Measurements from ENCODE around the gene PCDHA12. TPM values are rescaled to one million over a fixed set of nuclear protein-coding genes. Genes with fewer than 3 reads are reported as not detected.
"Not testable (repeated sequence)": the region's sequence is repeated elsewhere in the genome, so short reads cannot be mapped to it uniquely, and the experiment has no call there.

The PCDHA12 gene
- total RNA-seq, 1 experiment from 2014 or later = not detected

GRCh38 chr5:140833993-140834392 lies 41.1 kb upstream of the PCDHA12 start, which contains the start of gene PCDHA7:
Gene PCDHA7 (plus strand): TSS chr5:140834269. CDS start chr5:140834384, 115 bp downstream.
- H2AFZ ChIP-seq (ENCODE audit: low read depth, low read length, poor library complexity, severe bottlenecking) = no peak within 1 kb of the TSS
- no peaks in the 10 kb centered on the region for H4K20me1 ChIP-seq (ENCODE audit: insufficient read depth)
- H3K4me1 ChIP-seq (ENCODE audit: control insufficient read depth in 1 of 2, insufficient read depth in 2 of 2, low read length in 2 of 2) = no peaks in the 10 kb centered on the region
- H3K9me3 ChIP-seq (ENCODE audit: control insufficient read depth in 1 of 2, insufficient read depth in 1 of 2, low read depth in 1 of 2, low read length in 2 of 2) = no peaks in the 10 kb centered on the region; a peak in 1 of 4 replicates
- DNase-seq (ENCODE audit: low read depth, low spot score) = no peak
- ChIA-PET RAD21 (ENCODE audit: low non-redundant PET in 1 of 2, low total read pairs in 2 of 2, uncharacterized antibody in 2 of 2, unreplicated experiment in 2 of 2) (no interaction called here), CTCF (no interaction called here), POLR2A (no interaction called here)
- no peaks in the 10 kb centered on the region for H3K27me3 ChIP-seq (ENCODE audit: insufficient read depth, low read length)
- no peak within 1 kb of the TSS for H3K9ac ChIP-seq (ENCODE audit: low read length)
- H3K79me2 ChIP-seq (ENCODE audit: insufficient read depth, low read length) = no peaks in the 10 kb centered on the region
- no TSS peak for BruUV-seq (replicated peaks)
- no peaks in the 10 kb centered on the region for H3K36me3 ChIP-seq (ENCODE audit: control insufficient read depth in 1 of 2, insufficient read depth in 2 of 2, low read length in 2 of 2)
- TF ChIP-seq YY1 (IDR thresholded peaks at IDR 0.05; ENCODE audit: extremely low read depth, insufficient replicate concordance, low read depth, low read length) (no peak), RAD21 (IDR thresholded peaks at IDR 0.05; ENCODE audit: low read depth) (peak; percentile 28; the same call in 1 of the 2 replicates), POLR2A (IDR thresholded peaks at IDR 0.05; ENCODE audit: borderline replicate concordance, extremely low read depth, insufficient read depth, insufficient read length) (no peak), CEBPB (IDR thresholded peaks at IDR 0.05; ENCODE audit: low read depth) (no peak), EZH2phosphoT487 (IDR thresholded peaks at IDR 0.05; ENCODE audit: borderline replicate concordance) (no peak), REST (IDR thresholded peaks at IDR 0.05; ENCODE audit: low read depth) (no peak), CBX3 (IDR thresholded peaks at IDR 0.05; ENCODE audit: low read depth) (no peak), TCF7L2 (IDR thresholded peaks at IDR 0.05; ENCODE audit: borderline replicate concordance, extremely low read depth, insufficient read depth, insufficient read length) (no peak)
- TF ChIP-seq, protein P1, sequence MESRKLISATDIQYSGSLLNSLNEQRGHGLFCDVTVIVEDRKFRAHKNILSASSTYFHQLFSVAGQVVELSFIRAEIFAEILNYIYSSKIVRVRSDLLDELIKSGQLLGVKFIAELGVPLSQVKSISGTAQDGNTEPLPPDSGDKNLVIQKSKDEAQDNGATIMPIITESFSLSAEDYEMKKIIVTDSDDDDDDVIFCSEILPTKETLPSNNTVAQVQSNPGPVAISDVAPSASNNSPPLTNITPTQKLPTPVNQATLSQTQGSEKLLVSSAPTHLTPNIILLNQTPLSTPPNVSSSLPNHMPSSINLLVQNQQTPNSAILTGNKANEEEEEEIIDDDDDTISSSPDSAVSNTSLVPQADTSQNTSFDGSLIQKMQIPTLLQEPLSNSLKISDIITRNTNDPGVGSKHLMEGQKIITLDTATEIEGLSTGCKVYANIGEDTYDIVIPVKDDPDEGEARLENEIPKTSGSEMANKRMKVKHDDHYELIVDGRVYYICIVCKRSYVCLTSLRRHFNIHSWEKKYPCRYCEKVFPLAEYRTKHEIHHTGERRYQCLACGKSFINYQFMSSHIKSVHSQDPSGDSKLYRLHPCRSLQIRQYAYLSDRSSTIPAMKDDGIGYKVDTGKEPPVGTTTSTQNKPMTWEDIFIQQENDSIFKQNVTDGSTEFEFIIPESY (IDR thresholded peaks at IDR 0.05; ENCODE audit: extremely low read depth, insufficient replicate concordance, low read length) = no peak
- TF ChIP-seq, protein P2, sequence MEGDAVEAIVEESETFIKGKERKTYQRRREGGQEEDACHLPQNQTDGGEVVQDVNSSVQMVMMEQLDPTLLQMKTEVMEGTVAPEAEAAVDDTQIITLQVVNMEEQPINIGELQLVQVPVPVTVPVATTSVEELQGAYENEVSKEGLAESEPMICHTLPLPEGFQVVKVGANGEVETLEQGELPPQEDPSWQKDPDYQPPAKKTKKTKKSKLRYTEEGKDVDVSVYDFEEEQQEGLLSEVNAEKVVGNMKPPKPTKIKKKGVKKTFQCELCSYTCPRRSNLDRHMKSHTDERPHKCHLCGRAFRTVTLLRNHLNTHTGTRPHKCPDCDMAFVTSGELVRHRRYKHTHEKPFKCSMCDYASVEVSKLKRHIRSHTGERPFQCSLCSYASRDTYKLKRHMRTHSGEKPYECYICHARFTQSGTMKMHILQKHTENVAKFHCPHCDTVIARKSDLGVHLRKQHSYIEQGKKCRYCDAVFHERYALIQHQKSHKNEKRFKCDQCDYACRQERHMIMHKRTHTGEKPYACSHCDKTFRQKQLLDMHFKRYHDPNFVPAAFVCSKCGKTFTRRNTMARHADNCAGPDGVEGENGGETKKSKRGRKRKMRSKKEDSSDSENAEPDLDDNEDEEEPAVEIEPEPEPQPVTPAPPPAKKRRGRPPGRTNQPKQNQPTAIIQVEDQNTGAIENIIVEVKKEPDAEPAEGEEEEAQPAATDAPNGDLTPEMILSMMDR (IDR thresholded peaks at IDR 0.05 in 2 of 3, conservative IDR thresholded peaks at IDR 0.05 in 1 of 3; ENCODE audit: borderline replicate concordance in 1 of 3, insufficient read depth in 1 of 3, low read depth in 2 of 3, low read length in 2 of 3) = peak in 1 of 3 experiments; percentile 12; a peak in 1 of 6 replicates
- TF ChIP-seq, protein P3, sequence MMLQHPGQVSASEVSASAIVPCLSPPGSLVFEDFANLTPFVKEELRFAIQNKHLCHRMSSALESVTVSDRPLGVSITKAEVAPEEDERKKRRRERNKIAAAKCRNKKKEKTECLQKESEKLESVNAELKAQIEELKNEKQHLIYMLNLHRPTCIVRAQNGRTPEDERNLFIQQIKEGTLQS (IDR thresholded peaks at IDR 0.05) = no peak
- intact Hi-C loops (cut with micrococcal nuclease) = no loop called here
- H3K4me2 ChIP-seq (ENCODE audit: low read length) = no peak within 1 kb of the TSS
- no peak within 1 kb of the TSS for H3K4me3 ChIP-seq (replicated peaks in 1 of 2; ENCODE audit: low read depth in 1 of 2, low read length in 2 of 2)
- H3K9me2 ChIP-seq (ENCODE audit: insufficient read depth) = no peaks in the 10 kb centered on the region
- no peak within 1 kb of the TSS for H3K27ac ChIP-seq (ENCODE audit: low read depth, low read length)
- no peak for ATAC-seq

DNA sequence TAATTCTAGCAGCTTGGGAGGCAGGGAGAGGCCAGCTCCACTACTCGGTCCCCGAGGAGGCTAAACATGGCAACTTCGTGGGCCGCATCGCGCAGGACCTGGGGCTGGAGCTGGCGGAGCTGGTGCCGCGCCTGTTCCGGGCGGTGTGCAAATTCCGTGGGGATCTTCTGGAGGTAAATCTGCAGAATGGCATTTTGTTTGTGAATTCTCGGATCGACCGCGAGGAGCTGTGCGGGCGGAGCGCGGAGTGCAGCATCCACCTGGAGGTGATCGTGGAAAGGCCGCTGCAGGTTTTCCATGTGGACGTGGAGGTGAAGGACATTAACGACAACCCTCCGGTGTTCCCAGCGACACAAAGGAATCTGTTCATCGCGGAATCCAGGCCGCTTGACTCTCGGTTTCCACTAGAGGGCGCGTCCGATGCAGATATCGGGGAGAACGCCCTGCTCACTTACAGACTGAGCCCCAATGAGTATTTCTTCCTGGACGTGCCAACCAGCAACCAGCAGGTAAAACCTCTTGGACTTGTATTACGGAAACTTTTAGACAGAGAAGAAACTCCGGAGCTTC lies 40.6 kb upstream of the PCDHA12 start:
- DNase-seq (ENCODE audit: low read depth, low spot score); BruUV-seq (replicated peaks); H3K36me3 ChIP-seq (ENCODE audit: control insufficient read depth in 1 of 2, insufficient read depth in 2 of 2, low read length in 2 of 2); H3K9me3 ChIP-seq (ENCODE audit: control insufficient read depth in 1 of 2, insufficient read depth in 1 of 2, low read depth in 1 of 2, low read length in 2 of 2); POLR2A ChIA-PET; CTCF ChIA-PET; ATAC-seq; H3K27me3 ChIP-seq (ENCODE audit: insufficient read depth, low read length); H3K4me2 ChIP-seq (ENCODE audit: low read length); intact Hi-C loops (cut with micrococcal nuclease); H3K79me2 ChIP-seq (ENCODE audit: insufficient read depth, low read length); H3K9me2 ChIP-seq (ENCODE audit: insufficient read depth); H3K4me3 ChIP-seq (replicated peaks in 1 of 2; ENCODE audit: low read depth in 1 of 2, low read length in 2 of 2); H4K20me1 ChIP-seq (ENCODE audit: insufficient read depth); H3K27ac ChIP-seq (ENCODE audit: low read depth, low read length); H3K9ac ChIP-seq (ENCODE audit: low read length); H2AFZ ChIP-seq (ENCODE audit: low read depth, low read length, poor library complexity, severe bottlenecking); H3K4me1 ChIP-seq (ENCODE audit: control insufficient read depth in 1 of 2, insufficient read depth in 2 of 2, low read length in 2 of 2); RAD21 ChIA-PET (ENCODE audit: low non-redundant PET in 1 of 2, low total read pairs in 2 of 2, uncharacterized antibody in 2 of 2, unreplicated experiment in 2 of 2): not testable (repeated sequence)

All from HCT116 (cell line).